Mesothelial cell of epicardium (in vitro differentiated cells): ENCODE measurements around the gene H6PD. TPM values are rescaled to one million over a fixed set of nuclear protein-coding genes. Genes with fewer than 3 reads are reported as not detected.

Experiments
- DNase-seq, 2 experiments: peaks; one replicate each; pipeline ENCODE4 v3.0.0; 2021; ENCODE audit warnings: low spot score in 2 of 2; ENCODE audit not compliant: unreplicated experiment in 2 of 2
- H3K27ac Mint-ChIP-seq: 2 replicates; pipeline ENCODE4 v1.8.0; 2021; ENCODE audit warnings: mixed read lengths
- H3K27me3 Mint-ChIP-seq: 2 replicates; pipeline ENCODE4 v1.8.0; 2021; ENCODE audit warnings: low read depth, mixed read lengths
- H3K36me3 Mint-ChIP-seq: 2 replicates; pipeline ENCODE4 v1.8.0; 2021; ENCODE audit warnings: mixed read lengths
- H3K4me1 Mint-ChIP-seq: 2 replicates; pipeline ENCODE4 v1.8.0; 2021; ENCODE audit warnings: mixed read lengths
- H3K4me3 Mint-ChIP-seq: 2 replicates; pipeline ENCODE4 v1.8.0; 2021; ENCODE audit warnings: mild to moderate bottlenecking, moderate library complexity, mixed read lengths
- H3K9me3 Mint-ChIP-seq: 2 replicates; pipeline ENCODE4 v1.8.0; 2021; ENCODE audit warnings: mixed read lengths
- total RNA-seq: library from RNA; stranded (reverse); gene quantifications from 3 replicates; pipeline ENCODE4 v1.2.1, GENCODE V29; 2021
- TF ChIP-seq, protein P1 (sequence below): fragments of 200-600 bp; sonication (generic); IDR thresholded peaks from one replicate; pipeline ENCODE4 v1.5.0; 2021; ENCODE audit warnings: antibody characterized with exemption; ENCODE audit not compliant: unreplicated experiment

H6PD gene
- total RNA-seq, 1 donor from 2014 or later: 73.1 TPM

DNA sequence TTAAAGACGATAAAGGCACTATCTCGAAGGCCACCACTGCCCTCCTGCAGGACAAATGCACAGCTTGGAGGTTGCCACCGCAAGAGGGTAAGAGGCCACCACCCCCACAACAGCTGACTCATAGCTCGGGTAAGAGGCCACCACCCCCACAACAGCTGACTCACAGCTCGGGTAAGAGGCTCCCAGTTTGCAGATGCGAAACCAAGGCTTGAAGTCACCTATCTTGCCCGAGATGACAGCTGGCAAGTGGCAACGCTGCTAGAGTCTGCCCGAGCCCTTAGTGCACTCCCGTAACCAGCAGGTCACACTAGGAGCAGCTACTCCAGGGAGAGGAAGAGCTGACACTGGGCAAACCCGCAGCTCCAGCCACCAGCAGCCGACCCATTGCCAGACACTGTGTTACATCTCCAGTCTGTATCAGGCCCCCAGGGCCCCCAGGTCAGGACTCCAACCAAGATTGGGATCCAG lies 41.0 kb downstream of the H6PD start:
- Mint-ChIP-seq H3K4me3 (no peak overlapping the region), H3K27me3 (peaks cover 4% of the 10 kb centered on the region), H3K36me3 (peaks cover 2% of the 10 kb centered on the region), H3K4me1 (peaks cover 21% of the 10 kb centered on the region), H3K9me3 (no peaks in the 10 kb centered on the region), H3K27ac (no peak overlapping the region)
- DNase-seq: no peak
- TF ChIP-seq, protein P1, sequence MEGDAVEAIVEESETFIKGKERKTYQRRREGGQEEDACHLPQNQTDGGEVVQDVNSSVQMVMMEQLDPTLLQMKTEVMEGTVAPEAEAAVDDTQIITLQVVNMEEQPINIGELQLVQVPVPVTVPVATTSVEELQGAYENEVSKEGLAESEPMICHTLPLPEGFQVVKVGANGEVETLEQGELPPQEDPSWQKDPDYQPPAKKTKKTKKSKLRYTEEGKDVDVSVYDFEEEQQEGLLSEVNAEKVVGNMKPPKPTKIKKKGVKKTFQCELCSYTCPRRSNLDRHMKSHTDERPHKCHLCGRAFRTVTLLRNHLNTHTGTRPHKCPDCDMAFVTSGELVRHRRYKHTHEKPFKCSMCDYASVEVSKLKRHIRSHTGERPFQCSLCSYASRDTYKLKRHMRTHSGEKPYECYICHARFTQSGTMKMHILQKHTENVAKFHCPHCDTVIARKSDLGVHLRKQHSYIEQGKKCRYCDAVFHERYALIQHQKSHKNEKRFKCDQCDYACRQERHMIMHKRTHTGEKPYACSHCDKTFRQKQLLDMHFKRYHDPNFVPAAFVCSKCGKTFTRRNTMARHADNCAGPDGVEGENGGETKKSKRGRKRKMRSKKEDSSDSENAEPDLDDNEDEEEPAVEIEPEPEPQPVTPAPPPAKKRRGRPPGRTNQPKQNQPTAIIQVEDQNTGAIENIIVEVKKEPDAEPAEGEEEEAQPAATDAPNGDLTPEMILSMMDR: no peak

DNA sequence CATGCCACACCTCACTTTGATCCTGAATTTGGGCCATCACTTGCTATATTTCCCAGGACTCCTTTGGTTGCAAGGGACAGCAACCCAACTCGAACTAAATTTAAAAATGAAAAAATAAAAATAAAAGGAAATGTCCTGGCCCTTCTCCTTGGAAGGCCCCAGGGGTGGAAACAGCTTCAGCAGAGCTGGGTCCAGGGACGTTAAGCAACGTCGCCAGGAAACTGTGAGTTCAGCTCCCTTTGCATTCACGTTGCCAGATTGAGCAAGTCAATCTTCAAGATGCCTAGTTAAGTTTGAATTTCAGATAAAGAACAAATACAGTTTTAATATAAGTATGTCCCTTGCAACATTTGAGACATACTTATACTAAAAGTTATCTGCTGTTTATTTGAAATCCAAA lies 43.5 kb downstream of the H6PD start:
- H3K27me3 Mint-ChIP-seq: peaks cover 4% of the 10 kb centered on the region
- TF ChIP-seq, protein P1: no peak
- H3K9me3 Mint-ChIP-seq: no peaks in the 10 kb centered on the region
- no peak overlapping the region for H3K4me3 Mint-ChIP-seq
- H3K4me1 Mint-ChIP-seq: peaks cover 15% of the 10 kb centered on the region
- no peak overlapping the region for H3K27ac Mint-ChIP-seq
- no peak for DNase-seq
- H3K36me3 Mint-ChIP-seq: no peaks in the 10 kb centered on the region

DNA sequence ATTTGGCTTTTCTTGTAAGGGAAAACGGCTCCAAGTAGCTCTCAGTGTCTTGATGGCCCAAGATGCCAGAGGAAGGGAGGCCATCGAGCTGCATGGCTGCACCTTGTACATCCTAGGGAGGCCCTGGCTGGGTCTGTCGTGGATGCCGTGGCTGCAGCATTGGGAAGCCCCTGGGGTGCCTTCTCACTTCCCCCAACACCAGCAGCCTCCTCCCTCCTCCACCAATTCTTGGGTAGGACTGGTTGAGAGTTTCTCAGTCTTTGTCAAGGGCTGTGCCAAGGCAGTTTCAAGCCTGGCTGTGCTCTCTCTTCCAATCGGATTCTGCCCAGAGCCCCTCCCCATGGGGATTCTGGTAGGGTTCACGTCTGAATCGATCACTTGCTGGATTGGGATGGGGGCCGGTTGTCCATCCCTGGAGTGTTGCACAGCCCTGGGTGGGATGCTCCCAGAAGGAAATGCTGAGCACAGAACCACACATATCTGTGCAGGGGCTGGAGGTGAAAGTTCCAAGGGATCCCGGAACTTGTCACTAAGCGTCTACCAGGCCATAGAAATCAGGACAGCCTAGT lies 44.1 kb downstream of the H6PD start:
- Mint-ChIP-seq H3K9me3 (no peaks in the 10 kb centered on the region), H3K4me1 (peaks cover 15% of the 10 kb centered on the region), H3K27me3 (peaks cover 4% of the 10 kb centered on the region), H3K36me3 (no peaks in the 10 kb centered on the region), H3K27ac (no peak overlapping the region), H3K4me3 (no peak overlapping the region)
- TF ChIP-seq, protein P1: no peak
- no peak for DNase-seq

DNA sequence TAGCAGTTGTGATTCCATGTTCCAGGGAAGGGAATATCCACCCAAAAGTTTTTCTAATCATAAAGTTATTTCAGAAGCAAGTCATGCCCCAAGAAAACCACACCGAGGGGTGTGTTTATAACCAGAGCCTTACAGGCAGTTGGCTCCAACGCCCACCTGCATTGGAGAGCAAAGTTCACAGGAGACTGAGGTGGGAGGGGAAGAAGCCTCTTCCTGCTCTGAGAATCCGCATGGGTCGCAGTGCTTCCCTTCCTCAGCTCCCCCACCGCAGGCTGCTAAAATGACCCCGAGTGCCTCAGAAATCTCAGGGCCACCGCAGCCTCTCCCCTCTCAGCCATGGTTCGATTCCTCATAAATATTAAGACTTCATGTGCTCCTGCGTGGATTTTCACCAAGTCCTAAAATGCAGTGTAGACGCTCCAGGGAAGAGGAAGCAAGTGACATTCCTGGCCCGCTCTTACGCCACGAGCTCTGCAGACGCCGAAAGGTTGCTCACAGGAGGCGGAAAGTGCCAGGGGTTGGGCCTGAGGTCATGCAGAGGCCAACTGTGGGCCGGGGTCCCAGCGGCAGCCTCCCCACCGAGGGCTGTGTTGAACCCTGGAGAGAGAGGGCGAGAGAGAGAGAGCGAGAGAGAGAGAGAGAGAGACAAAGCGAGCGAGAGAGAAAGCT lies 44.7 kb downstream of the H6PD start:
- Mint-ChIP-seq H3K4me3 (peak overlapping the region; percentile 26), H3K9me3 (peaks cover 3% of the 10 kb centered on the region), H3K27me3 (peaks cover 4% of the 10 kb centered on the region), H3K36me3 (peaks cover 4% of the 10 kb centered on the region), H3K27ac (peak overlapping the region; percentile 1), H3K4me1 (peaks cover 15% of the 10 kb centered on the region)
- DNase-seq: no peak
- TF ChIP-seq, protein P1: no peak

DNA sequence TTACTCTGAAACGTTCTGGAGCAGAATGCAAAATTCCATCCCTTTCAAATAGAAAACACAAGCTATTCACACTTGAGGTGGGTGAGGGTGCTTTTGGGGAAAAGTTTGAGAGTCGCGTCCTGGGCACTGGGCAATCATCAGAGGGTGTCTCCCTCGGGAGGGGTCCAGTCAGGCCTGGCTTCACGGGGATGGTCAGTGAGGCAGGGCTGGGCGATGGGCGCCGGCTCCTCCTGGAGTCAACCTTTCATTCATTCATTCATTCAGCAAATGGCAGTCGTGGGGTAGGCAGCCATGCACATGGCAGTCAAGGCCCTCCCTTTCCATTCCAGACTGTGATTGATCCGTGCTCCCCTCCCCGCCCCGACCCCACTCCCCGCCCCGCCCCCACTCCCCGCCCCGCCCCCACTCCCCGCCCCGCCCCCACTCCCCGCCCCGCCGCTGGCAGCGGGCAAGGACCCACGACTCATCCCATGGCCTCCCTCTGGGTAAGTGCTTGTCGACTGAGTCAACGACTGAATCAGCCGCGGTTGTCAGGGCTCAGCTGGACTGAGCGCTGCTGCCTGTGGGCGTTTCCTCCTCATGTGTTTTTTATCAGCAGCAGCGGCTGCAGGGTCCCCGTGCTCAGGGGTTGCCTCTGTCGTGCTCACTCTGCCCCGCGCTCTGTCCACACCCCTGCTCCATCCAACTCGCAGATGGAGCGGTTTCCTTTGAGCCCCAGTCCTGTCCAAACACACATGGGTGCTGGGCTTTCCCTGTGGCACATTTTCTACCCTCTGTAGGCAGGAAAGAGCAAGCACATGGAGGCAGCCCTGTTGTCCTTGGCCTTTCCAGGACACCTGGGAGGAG lies 45.7 kb downstream of the H6PD start:
- Mint-ChIP-seq H3K9me3 (peaks cover 11% of the 10 kb centered on the region), H3K36me3 (peaks cover 4% of the 10 kb centered on the region), H3K27me3 (peaks cover 4% of the 10 kb centered on the region), H3K4me1 (peaks cover 15% of the 10 kb centered on the region), H3K4me3 (peak overlapping the region; percentile 50), H3K27ac (peak overlapping the region; percentile 21)
- no peak for DNase-seq
- TF ChIP-seq, protein P1: no peak
